NCI-H345 (cell line): ENCODE data around the gene MATR3.
"Not testable (repeated sequence)": the region's sequence is repeated elsewhere in the genome, so short reads cannot be mapped to it uniquely, and the experiment has no call there.

Source experiments
- DNase-seq: peaks from one replicate; lab custom pipeline; 2025; lab: John Stamatoyannopoulos, UW

The MATR3 gene

DNA sequence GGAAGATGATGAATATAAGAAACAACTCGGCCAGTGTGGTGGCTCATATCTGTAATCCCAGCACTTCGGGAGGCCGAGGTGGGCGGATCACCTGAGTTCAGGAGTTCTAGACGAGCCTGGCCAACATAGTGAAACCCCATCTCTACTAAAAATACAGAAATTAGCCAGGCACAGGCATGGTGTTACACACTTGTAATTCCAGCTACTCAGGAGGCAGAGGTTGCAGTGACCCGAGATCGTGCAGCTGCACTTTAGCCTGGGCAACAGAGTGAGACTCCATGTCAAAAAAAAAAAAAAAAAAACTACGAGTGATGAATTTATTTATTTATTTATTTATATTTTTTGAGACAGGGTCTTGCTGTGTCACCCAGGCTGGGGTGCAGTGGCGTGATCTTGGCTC is 54.3 kb downstream of the MATR3 start:
- not testable (repeated sequence) for DNase-seq

DNA sequence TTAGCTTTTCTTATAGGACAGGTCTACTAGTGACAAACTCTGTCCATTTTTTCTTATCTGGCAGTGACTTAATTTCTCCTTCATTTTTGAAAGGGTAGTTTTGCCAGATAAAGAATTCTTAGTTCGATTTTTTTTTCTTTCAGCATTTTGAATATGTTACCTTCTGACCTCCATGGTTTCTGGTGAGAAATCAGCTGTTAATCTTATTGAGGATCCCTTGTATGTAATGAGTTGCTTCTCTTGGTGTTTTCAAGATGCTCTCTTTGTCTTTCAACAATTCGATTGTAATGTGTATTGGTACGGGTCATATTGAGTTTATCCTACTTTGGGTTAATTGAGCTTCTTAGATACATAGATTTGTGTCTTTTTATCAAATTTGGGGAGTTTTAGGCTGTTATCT is 60.6 kb downstream of the MATR3 start:
- no peak for DNase-seq

DNA sequence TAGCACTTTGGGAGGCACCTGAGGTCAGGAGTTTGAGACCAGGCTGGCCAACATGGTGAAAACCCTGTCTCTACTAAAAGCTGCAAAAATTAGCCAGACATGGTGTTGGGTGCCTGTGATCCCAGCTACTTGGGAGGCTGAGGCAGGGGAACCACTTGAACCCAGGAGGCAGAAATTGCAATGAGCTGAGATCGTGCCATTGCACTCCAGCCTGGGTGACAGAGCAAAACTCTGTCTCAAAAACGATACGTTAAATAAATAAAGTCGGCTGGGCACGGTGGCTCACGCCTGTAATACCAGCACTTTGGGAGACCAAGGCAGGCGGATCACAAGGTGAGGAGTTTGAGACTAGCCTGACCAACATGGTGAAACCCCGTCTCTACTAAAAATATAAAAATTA is 62.4 kb downstream of the MATR3 start:
- DNase-seq: not testable (repeated sequence)

DNA sequence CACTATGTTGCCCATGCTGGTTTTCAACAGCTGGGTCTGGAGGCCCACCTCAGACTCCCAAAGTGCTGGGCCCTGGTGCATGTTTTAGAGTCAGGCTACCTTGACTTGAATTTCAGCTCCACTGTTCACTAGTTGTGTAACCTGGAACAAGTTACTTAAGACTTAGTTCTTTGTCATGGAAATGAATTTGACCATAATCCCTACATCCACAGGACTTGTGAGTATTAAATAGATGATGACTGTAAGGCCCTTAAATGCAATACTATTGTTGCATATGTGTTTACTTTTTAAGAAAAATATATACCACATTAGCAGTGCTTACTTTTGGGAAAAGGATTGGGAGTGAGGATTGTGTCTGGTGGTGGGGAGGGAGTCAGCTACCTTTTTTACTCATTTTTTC is 64.5 kb downstream of the MATR3 start:
- DNase-seq: no peak

DNA sequence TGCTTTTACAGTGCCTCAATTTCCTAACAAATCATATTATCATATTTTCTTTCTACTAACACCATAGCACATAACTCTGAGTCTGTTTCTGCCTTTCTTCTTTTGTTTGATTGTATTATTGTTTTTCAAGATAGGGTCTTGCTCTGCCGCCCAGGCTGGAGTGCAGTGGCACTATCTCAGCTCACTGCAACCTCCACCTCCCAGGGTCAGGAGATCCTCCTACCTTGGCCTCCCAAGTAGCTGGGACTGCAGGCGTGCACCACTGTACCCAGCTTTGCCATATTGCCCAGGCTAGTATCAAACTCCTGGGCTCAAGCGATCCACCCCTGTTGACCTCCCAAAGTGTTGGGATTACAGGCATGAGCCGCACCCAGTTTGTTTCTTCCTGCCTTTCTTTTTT is 66.8 kb downstream of the MATR3 start:
- DNase-seq: no peak

DNA sequence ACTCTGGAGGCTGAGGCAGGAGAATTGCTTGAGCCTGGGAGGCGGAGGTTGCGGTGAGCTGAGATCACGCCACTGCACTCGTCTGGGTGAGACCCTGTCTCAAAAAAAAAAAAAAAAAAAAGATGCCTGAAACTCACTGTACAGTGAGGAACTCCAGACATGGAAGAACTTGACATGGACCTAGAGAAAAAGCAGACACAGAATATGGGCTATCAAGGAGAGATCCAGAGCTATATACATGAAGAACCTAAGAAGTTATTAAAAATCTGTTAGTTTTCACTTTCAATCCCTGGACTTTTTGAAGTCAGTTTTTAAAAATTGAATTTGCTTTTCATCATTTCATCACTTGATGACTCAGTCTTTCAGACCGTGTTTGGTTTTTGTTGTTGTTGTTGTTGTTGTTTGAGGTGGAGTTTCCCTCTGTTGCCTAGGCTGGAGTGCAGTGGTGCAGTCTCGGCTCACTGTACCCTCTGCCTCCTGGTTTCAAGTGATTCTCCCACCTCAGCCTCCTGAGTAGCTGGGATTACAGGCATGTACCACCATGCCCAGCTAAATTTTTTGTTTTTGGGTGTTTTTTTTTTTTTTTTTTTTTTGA is 68.4 kb downstream of the MATR3 start:
- DNase-seq: no peak

DNA sequence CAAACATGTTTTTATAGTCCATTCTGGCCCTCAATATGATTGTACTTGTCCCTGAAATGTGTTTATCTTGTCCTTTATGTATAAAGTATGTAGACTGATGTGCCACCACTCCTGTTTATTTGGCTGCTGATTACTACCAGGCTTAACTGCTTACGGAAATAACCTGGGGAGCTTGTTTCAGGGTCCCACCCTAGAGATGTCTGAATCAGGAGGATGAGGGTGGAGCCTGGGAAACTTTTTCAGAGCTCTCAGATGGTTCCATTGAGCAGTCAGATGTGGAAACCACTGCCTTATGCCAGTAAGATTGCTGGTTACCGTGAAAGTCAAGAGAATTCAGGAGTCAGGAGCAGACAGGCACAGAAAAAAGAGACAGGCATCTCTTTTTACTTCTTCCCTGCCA is 70.4 kb downstream of the MATR3 start:
- no peak for DNase-seq

DNA sequence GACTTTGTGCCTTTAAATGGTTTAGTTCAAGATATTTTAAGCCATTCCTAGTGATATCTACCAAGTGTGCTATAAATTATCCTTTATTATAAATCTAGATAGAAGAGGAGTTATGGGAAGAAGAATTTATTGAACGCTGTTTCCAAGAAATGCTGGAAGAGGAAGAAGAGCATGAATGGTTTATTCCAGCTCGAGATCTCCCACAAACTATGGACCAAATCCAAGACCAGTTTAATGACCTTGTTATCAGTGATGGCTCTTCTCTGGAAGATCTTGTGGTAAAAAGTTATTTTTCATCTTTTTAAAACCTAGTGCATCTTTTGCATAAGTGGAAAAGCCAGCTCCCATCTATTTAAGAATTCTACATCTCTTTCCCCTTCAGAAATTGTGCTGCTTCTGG is 70.9 kb downstream of the MATR3 start:
- no peak for DNase-seq

DNA sequence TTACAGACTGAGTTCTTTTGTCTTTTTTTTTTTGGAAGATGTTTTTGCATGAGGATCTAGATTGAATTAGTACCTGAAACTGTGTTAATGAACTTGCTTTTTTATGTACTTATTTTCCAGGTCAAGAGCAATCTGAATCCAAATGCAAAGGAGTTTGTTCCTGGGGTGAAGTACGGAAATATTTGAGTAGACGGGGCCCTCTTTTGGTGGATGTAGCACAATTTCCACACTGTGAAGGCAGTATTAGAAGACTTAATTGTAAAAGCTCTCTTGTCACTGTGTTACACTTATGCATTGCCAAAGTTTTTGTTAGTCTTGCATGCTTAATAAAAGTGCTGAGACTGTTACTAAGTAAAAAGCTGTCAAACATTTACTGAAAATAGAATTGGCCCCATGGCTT is 75.1 kb downstream of the MATR3 start:
- no peak for DNase-seq

DNA sequence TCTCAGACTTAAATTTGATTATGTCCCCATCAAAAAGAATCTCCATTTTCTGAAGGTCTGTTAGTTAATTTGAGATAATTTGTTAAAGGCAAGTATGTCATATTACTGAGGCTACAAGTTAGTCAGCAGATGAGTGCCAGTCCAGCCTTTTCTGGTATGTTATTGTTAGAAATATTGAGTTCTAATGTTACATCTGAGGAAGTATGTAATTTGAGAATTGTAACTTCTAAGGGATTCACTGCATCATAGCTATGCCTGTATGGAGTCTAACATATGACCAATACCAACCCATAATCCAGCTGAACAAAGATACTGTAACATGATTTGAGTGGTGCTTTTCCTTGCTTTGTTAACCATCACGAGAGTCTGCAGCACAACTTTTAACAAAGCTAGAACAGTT is 75.6 kb downstream of the MATR3 start:
- no peak for DNase-seq

DNA sequence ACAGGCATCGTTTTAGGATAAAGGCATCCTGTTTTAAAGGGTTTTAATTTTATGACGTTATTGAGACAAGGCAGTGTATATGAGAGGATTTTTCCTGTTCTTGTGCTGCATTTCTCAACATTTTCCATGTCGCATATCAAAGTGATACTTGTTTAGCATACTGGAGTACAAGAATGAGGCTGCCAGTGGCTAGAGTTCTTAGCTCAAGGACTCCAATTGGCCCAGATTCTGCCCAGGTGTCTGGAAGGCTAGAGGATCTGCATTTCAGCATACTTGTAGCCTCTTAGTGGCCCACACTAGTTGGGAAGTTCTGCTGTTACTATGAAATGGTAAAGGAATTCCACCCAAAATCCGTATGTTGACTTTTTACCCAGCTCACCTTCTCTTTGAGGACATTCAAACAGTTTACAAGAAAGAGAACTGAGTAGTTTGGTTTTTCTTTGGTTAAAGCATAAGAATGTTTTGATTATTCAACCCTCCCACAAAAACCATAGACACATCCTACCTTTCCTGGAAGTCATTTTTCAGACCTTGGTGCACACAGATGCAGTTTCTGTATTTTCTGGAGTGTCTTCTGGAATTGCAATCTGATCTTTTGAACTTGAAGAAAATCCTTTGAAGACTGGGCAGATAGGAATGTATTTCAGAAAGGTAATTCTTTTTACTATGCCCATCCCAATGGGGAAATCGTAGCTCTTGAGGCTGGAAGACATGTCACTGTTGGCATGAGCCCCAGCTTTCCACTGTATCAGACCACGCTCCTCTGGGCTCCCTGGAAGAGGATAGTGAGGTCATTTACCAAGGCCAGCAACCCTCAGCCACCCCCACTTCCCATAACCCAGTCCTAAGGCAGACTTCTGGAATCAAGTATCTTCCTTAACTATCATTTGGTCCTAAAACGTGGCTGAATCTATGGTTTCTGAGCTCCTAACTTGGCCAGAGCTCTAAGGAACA is 78.2 kb downstream of the MATR3 start:
- DNase-seq: no peak

DNA sequence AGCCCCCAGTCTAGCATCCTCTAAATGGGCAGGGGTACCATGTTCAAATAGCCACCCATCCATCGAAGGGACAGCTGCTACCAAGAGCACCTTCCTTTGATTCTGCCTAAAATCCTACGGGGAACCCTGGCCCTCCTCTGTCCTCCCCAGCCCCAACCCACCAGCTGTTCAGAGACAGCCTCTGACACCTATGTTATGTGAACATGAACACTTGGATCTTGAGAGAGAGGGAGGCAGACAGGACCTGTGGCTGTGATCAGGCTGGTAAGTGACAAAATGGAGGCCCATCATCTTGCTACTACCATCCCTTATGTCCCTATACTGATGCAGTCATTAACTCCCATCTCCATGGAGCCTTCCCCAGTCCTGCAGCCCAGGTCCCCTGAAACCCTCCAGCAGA is 81.4 kb downstream of the MATR3 start:
- DNase-seq: no peak

DNA sequence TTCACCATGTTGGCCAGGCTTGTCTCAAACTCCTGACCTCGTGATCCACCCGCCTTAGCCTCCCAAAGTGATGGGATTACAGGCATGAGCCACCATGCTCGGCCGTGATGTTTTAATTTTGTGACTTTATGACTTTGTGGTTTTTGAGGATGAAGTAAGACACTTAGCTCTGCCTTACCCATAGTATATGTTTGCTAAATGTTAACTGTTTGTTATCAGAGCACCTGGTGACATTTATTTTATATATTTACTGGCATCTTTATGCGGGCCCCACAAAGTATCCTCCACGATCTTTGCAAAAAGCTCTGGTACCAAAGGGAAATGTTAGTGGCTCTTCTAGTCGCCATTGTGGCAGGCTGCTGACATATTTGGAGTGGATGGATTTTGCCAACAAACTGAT is 82.8 kb downstream of the MATR3 start:
- no peak for DNase-seq

DNA sequence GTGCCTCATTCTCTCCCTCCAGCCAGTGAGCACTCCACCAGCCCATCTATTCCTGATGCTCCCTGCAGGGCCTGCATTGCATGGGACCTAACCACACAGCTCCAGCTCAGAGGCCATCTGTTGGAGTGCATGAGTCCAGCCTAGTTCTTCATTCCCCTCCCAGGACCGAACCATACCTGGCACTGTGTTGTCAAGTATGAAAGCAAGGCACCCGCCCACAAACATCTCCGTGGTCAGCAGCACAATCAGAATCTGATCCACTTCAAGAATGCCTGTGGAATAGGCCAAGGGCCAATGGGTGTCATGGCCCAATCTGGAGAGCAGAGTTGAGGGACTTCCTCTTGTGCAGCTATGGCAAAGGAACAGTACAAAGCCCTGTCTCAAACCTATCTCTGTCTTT is 83.7 kb downstream of the MATR3 start:
- DNase-seq: no peak

DNA sequence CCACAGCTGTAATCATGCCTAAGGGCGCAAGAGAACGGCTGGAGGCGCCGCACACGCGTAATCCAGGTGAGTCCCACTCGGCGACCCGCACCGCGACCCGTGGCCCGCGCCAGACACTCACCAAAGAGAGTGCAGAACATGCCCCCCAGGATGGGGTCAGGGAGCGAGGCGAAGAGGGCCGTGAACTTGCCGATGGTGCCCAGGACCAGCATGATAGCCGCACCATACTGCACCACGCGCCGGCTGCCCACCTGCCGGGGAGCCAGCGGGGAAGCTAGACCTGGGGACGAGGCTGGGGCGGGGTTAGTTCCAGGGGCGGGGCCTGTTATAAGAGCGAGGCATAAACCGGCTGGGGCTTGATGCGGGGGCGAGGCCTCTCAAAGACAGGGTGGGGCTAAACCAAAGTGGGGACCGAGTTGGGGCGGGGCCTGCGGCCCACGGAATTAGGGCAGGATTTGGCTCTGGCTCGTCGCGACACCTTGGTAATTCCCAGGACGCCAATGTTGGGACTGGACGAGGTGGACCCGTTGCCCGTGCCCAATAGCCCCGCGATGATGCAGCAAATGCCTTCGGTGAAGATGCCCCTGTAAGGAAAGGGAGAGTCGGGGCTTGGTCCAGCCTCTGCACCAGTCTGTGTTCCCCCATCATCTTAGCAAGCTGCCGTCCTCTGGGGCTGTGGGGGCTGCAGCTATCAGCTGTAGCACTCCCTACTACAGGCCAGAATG is 84.7 kb downstream of the MATR3 start:
- no peak for DNase-seq

DNA sequence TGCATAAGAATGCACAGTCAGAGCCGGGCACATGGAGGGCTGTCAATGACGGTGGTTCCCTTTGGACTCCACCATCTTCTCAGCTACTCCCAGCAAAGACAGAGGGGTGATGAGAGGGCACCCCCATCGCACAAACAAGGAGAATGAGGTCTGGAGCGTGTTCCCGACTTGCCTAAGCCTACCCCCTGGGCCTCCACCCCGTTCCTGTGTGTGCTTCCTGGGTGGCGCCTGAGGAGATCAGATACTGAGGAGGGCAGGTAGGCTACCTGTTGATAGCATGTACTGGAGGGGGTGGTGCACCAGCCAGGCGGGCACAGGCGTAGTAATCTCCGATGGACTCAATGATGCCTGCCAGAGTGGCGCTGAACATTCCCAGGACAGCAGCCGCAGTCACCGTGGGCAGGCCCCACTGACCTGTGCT is 85.4 kb downstream of the MATR3 start:
- DNase-seq: no peak

DNA sequence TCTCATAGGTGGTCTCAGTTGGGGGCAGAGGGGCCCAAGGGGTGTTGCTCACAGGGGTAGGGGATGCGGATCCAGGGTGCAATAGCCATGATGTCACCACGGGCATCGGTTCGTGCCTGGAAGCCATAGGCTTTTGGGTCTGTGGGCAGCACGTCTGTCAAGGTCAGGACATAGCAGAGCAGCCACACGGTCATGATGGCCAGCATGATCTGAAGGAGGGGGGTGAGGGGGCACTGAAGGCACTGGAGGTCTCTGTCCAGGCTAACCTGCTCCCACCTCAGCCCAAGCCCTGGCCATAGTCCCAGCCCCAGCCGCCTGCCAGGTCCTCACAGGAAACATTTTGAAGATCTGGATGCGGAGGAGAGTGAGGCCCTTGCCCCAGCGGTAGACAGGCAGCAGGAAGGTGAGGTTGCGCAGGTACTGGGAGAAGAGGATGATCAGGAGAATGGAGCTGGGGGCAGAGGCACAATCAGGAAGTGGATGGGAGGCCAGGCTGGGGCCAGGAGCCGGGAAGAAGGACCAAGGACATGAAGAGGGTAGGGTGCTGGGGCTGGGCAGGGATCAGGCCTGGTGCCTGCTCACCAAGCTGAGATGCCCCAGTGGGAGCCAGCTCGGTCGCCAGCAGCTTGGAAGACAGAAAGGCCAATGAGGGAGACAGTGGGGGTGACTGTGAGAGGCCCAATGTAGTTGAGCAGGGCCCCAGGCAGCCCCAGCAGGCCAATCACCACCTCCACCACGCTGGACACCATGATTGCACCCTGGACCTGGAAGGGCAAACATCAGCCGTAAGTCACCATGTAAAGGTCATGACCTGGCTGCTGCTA is 86.3 kb downstream of the MATR3 start:
- no peak for DNase-seq
